HG03378 (cell line): ENCODE data around the gene PTPRN2.

Experiments
- ATAC-seq: cut with Tn5 transposase; IDR thresholded peaks from one replicate; pipeline ENCODE4 v1.9.1; 2021; ENCODE audit warnings: mild to moderate bottlenecking, moderate library complexity; ENCODE audit not compliant: unreplicated experiment

PTPRN2 gene

DNA sequence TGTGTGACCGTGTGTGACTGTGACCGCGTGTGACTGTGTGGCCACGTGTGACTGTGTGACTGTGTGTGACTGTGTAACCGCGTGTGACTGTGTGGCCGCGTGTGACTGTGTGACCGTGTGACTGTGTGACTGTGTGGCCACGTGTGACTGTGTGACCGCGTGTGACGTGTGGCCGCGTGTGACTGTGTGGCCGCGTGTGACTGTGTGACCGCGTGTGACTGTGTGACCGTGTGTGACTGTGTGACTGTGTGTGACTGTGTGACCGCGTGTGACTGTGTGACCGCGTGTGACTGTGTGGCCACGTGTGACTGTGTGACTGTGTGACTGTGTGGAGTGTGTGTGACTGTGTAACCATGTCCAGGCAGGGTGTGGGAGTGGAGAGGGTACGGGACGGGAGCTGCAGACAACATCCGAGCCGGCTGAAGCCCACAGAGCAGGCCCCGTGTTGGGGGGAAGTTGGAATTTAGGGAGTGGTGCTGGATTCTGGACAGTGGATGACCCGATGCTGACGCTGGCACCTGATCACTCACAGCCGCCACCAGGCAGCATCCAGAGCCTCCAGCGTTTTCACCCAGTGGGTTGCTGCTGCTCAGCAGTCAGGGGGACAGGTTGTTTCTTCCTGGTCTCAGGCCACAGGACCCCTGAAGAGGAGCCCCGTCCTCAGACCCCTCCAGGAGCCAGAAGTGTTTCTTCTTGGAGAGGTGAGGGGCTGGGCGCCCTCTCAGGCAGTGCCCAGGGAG lies 747.3 kb downstream of the PTPRN2 start:
- ATAC-seq: no peak

- no peak for ATAC-seq
These were observed 747.9 kb downstream of the PTPRN2 start for GRCh38 chr7:157839672-157840167.

GRCh38 chr7:157839226-157839625 lies 748.4 kb downstream of the PTPRN2 start:
- ATAC-seq: no peak

GRCh38 chr7:157837561-157837960 lies 750.1 kb downstream of the PTPRN2 start:
- ATAC-seq: no peak

GRCh38 chr7:157837047-157837446 lies 750.6 kb downstream of the PTPRN2 start:
- ATAC-seq: no peak

- ATAC-seq: no peak
These were observed 753.0 kb downstream of the PTPRN2 start for GRCh38 chr7:157834501-157835163.

GRCh38 chr7:157832866-157833607 lies 754.6 kb downstream of the PTPRN2 start:
- no peak for ATAC-seq

GRCh38 chr7:157832421-157832820 lies 755.2 kb downstream of the PTPRN2 start:
- ATAC-seq: no peak

DNA sequence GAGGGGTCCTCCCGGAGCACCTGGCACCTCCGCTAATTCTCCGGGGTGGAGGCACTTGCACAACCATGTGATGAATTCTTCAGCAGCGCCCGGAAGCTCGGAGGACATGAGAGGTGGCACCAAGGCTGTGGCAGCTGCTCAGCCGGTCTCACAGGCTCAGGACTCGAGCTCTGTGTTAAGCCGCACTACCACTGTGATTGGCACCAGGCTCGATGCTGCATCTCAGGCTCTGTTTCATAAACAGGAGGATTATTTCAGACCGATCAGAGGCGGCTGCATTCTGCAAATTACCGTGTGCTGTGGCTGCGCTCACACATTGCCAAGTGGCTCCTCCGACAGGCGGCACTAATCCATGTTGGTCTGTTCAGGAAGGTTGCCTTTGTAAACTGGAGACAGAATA lies 755.6 kb downstream of the PTPRN2 start:
- no peak for ATAC-seq

DNA sequence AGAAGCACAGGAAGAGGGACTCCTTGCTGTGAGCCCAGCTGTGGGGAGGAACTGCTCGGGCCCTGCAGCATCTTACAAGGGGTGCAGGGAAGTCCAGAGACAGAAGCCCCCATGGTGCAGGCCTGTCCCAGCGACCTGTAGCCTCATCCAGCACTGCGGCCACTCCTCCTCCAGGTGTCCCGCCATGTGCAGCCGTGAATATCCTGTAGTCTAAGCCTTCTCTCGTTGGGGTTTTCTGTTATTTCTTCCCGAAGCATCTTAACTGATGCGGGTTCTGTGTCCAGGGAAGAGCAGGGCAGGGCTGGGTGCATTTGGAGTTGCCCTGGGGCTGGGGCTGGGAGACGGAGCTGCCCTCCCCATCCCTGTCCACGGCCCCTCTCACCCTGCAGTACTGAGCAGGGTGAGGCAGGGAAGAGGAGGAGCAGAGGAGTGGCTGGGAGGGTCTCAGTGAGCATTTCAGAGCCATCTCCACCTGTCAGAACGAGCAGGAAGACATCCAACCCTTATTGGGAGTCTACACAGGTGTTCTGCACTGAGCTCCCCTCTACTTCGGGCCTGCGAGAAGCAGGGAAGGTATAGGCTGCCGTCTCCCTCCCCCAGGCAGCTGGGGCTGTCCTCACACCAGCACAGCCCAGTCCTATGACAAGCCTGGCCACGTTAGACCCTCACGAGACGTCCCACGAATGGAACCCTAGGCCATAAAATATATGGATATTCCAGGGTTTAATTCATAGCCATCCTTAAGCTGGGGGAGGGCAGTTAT lies 756.3 kb downstream of the PTPRN2 start:
- no peak for ATAC-seq

- no peak for ATAC-seq
These were observed 757.3 kb downstream of the PTPRN2 start for GRCh38 chr7:157830331-157830730.

- no peak for ATAC-seq
These were observed 758.1 kb downstream of the PTPRN2 start for GRCh38 chr7:157829491-157829890.

GRCh38 chr7:157828881-157829280 lies 758.7 kb downstream of the PTPRN2 start:
- ATAC-seq: no peak

GRCh38 chr7:157828190-157828589 lies 759.4 kb downstream of the PTPRN2 start:
- no peak for ATAC-seq

GRCh38 chr7:157827863-157828160 lies 759.8 kb downstream of the PTPRN2 start:
- ATAC-seq: no peak

- no peak for ATAC-seq
These were observed 760.4 kb downstream of the PTPRN2 start for GRCh38 chr7:157827045-157827862.

- no peak for ATAC-seq
These were observed 761.1 kb downstream of the PTPRN2 start for GRCh38 chr7:157826566-157826965.

DNA sequence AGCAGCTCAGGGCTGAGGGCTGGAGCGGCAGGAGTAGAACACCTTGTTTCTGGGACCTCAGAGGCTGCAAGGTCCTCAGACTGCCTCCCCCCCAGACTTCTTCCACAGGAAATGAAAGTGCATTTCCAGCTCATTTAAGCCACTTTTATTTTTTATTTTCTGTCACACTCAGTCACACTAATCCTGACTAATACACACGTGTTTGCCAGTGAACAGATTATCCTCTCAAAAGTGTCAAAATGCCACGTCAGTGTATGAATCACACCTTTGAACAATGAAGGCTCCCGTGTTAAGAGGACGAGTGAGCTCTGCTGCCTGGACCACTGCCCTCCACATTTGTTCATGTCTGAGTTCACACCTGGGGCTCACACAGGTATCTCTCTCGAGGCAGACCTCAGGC lies 762.3 kb downstream of the PTPRN2 start:
- no peak for ATAC-seq

GRCh38 chr7:157824819-157825121 lies 762.9 kb downstream of the PTPRN2 start:
- no peak for ATAC-seq

DNA sequence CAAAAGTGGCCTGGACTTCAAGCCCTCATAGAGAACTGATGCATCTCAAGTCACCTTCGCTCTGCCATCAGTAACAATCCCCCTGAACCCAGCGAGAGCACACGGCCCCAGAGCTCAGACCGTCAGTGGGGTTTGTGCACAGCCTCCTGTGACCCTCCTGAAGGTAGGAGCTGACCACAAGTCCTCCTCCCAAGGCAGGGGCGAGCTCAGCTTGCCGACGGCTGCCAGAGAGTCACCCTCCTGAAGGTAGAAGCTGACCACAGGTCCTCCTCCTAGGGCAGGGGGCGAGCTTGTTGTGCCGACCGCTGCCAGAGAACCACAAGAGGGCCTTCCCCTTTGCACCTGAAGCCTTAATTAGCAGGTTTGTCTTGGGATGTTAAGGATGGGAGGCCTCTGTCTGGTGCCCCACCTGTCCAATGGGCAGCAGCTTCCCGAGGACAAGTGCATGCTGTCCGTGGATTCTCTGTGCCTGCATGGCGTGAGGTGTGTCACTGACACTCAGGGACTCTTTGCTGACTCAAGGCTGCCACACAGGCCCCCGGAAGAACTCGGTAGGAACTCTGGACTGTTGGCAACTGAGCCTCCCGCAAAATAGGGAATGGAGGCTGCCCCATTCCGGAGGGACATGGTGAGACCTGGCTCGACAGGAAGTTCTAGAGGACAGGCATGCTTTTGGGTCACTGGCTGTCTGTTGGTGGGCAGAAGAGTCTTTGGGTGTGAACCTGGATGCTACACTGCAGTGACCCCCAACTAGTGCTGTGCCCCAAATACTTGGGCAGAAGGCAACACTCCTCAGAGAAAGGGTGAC lies 763.4 kb downstream of the PTPRN2 start:
- ATAC-seq: no peak
